ENCODE measurements around the gene GUCY2F.

The GUCY2F gene

GRCh38 chrX:109343671-109344070 is 138.2 kb downstream of the GUCY2F start:
- no peak for DNase-seq (ENCODE audit: low spot score)

GRCh38 chrX:109336141-109336540 is 145.7 kb downstream of the GUCY2F start:
- no peak for DNase-seq (ENCODE audit: low spot score)

- no peak for DNase-seq (ENCODE audit: low spot score)
Measured at GRCh38 chrX:109327251-109327650, 154.6 kb downstream of the GUCY2F start.
